H7 (cell line): ENCODE data around the gene MAP1A. TPM values are rescaled to one million over a fixed set of nuclear protein-coding genes. Genes with fewer than 3 reads are reported as not detected.
"Not testable (repeated sequence)": the region's sequence is repeated elsewhere in the genome, so short reads cannot be mapped to it uniquely, and the experiment has no call there.

ENCODE experiments used
- DNase-seq: peaks from one replicate; pipeline ENCODE4 v3.0.0; 2012
- H3K27me3 ChIP-seq: 2 replicates; pipeline ENCODE4 v1.6.0; 2011; ENCODE audit warnings: mild to moderate bottlenecking, low read length; ENCODE audit not compliant: control insufficient read depth, insufficient read depth
- H3K36me3 ChIP-seq: replicated peaks from 2 replicates; pipeline ENCODE4 v1.5.1; 2011; ENCODE audit warnings: low read length; ENCODE audit not compliant: control insufficient read depth, insufficient read depth
- H3K4me3 ChIP-seq: 2 replicates; pipeline ENCODE4 v1.5.1; 2011; ENCODE audit warnings: low read depth, mild to moderate bottlenecking, control low read depth, low read length, moderate library complexity; ENCODE audit not compliant: insufficient read depth
- total RNA-seq: library from RNA; depleted of rRNA; stranded (reverse); fragments of >200 nt; shearing (Covaris generic); gene quantifications from 2 replicates; pipeline ENCODE4 v1.2.3, GENCODE V29; 2014

MAP1A gene
- total RNA-seq, 1 experiment from 2014 or later, result 1.8 TPM

DNA sequence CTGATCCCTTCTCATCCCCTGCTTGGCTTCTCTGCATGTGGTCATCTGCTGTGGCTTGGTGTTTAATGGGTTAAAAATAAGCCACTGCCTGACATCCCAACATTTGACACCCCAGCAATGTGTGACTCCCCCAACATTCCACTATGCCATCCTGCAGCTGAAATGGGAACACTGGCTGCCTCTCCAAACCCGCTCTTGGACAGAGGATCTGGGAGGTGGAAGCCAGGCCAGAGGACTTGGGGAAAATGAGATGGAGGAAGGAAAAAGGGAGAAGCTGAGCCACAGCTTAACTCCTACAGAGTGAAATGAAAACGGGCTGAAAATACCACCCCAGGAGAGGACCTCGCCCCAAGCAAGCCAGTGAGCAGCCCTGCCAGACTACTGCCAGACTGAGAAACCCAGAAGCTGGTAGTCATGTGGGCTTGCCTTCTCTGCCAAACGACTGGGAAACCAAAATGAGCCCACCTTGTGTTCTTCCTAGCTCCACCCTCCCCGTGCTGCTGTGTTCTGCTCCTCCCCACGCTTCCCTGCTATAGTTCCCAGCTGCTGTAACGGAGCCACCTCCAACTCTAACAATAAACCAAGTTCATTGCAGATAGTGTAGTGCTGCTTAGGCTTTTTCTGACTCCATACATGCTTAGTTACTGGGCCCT lies 13.7 kb downstream of the MAP1A start:
- DNase-seq, result peak; percentile 62
- no peak overlapping the region for H3K4me3 ChIP-seq
- no peaks in the 10 kb centered on the region for H3K27me3 ChIP-seq
- peaks cover 1% of the 10 kb centered on the region; the same call in 1 of the 2 replicates for H3K36me3 ChIP-seq

- H3K4me3 ChIP-seq, H3K36me3 ChIP-seq, H3K27me3 ChIP-seq, DNase-seq: not testable (repeated sequence)
Observed at GRCh38 chr15:43532826-43533225, 15.4 kb downstream of the MAP1A start.

DNA sequence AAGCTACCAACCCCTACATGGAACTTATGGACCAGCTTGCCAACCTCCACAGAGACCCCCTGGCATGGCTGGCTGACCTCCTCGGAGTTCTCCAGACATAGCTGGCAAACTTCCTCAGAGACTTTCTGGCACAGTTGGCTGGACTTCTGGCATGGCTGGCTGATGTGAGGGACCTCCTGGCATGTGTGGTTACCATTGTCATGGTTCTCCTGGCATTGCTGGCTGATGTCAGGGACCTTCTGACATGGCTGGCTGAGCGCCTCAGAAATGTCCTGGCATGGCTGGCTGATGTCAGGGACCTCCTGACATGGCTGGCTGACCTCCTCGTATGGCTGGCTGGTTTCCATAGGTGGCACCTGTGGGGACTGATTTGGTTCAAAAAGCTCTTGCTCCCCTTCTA lies 17.5 kb downstream of the MAP1A start:
- Histone ChIP-seq H3K36me3 (peaks cover 1% of the 10 kb centered on the region; the same call in 1 of the 2 replicates), H3K4me3 (no peak overlapping the region), H3K27me3 (no peaks in the 10 kb centered on the region)
- no peak for DNase-seq

DNA sequence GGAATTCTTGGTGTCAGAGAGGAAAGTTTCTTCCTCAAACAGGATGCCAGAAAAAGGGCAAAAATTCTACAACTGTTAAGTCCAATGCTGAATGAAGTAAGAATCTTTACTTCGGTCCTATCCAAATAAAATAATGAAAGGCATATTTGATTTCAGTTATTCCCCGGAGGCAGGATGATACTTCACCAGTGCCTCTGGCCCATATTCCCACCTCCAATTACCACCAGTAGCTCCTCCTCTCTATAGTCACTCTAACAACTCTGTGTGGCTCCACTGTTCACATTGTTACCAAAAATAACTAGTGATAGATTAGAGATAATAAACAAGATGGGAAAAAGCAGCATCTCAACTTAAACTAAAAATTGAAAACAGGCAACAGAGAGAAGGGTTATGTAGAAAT lies 20.7 kb downstream of the MAP1A start:
- Histone ChIP-seq H3K4me3 (no peak overlapping the region), H3K36me3 (peaks cover 1% of the 10 kb centered on the region; the same call in 1 of the 2 replicates), H3K27me3 (no peaks in the 10 kb centered on the region)
- DNase-seq, result no peak

- DNase-seq, result no peak
- Histone ChIP-seq H3K4me3 (no peak overlapping the region), H3K27me3 (no peaks in the 10 kb centered on the region), H3K36me3 (no peaks in the 10 kb centered on the region)
Observed at GRCh38 chr15:43541785-43542184, 24.4 kb downstream of the MAP1A start.

GRCh38 chr15:43544266-43544665 lies 26.9 kb downstream of the MAP1A start:
- no peak for DNase-seq
- no peaks in the 10 kb centered on the region for H3K36me3 ChIP-seq
- no peak overlapping the region for H3K4me3 ChIP-seq
- H3K27me3 ChIP-seq, result no peaks in the 10 kb centered on the region

DNA sequence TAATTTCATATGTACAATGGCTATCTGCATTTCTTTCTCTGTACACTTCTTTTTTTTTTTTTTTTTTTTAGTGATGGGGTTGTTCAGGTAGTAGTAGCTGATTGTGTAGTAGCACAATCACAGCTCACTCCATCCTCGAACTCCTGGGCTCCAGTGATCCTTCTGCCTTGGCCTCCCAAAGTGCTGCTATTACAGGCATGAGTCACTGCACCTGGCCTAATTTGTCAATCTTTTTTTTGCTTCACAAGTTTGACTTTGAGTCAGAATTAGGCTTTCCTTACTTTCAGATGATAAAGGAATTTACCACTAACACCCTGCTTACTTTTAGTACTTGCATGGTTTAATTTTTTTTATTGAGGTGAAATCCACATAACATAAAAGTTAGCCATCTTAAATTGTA lies 28.0 kb downstream of the MAP1A start:
- H3K4me3 ChIP-seq, result no peak overlapping the region
- no peaks in the 10 kb centered on the region for H3K36me3 ChIP-seq
- H3K27me3 ChIP-seq, result no peaks in the 10 kb centered on the region
- no peak for DNase-seq

DNA sequence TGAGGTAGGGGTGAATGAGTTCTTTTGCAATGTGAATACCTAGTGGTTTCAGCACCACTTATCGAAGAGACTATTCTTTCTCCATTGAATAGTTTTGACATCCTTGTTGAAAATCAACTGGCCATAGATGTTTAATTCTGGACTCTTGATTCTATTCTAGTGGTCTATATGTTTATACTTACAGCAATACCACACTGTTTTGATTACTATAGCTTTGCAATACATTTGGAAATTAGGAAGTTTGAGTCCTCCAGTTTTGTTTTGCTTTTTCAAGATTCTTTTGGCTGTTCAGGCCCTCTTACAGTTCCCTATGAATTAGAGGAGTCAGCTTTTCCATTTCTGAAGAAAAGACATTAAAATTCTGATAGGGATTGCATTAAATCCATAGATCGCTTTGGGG lies 30.1 kb downstream of the MAP1A start:
- Histone ChIP-seq H3K36me3 (no peaks in the 10 kb centered on the region; the same call in 1 of the 2 replicates), H3K4me3 (no peak overlapping the region), H3K27me3 (no peaks in the 10 kb centered on the region)
- DNase-seq, result no peak

- no peaks in the 10 kb centered on the region; the same call in 1 of the 2 replicates for H3K36me3 ChIP-seq
- DNase-seq, result no peak
- H3K27me3 ChIP-seq, result no peaks in the 10 kb centered on the region
- H3K4me3 ChIP-seq, result no peak overlapping the region
Observed at GRCh38 chr15:43550527-43551363, 33.3 kb downstream of the MAP1A start.

GRCh38 chr15:43552256-43552655 lies 34.8 kb downstream of the MAP1A start:
- H3K27me3 ChIP-seq, result no peaks in the 10 kb centered on the region
- no peak for DNase-seq
- H3K36me3 ChIP-seq, result no peaks in the 10 kb centered on the region; the same call in 1 of the 2 replicates
- H3K4me3 ChIP-seq, result no peak overlapping the region

DNA sequence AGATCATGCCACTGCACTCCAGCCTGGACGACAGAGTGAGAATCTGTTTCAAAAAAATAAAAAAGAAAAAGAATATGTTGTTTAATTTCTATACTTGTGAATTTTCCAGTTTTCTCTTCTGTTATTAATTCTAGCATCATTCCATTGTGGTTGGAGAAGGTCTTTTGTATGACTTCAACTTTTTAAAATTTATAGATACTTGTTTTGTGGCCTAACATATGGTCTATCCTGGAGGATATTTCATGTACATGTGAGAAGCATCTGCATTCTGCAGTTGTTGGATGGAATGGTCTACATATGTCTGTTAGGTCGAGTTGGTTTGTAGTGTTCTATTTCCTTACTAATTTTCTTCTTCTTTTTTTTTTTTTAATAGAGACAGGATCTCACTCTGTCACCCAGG lies 35.6 kb downstream of the MAP1A start:
- Histone ChIP-seq H3K4me3 (no peak overlapping the region), H3K27me3 (no peaks in the 10 kb centered on the region), H3K36me3 (no peaks in the 10 kb centered on the region; the same call in 1 of the 2 replicates)
- DNase-seq, result no peak

DNA sequence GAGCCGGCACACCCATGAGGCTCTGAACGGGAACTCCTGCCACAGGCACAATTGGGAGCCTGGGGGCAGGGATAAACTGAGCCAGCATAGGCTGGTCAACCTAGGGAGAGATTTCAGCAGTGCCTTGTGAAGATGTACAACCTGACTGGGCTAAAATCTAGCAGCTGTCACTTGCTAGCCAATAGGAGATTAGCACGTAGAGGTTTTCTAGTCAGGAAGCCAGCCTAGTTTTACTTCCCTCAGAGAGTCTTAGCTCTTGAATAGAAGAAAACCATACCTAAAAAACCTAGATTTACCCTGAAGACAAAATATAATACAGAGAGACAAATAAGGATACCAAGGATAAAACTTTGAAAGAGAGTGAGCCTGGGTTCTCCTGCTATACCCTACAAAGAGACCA lies 45.3 kb downstream of the MAP1A start:
- H3K4me3 ChIP-seq, H3K36me3 ChIP-seq, DNase-seq, H3K27me3 ChIP-seq: not testable (repeated sequence)

DNA sequence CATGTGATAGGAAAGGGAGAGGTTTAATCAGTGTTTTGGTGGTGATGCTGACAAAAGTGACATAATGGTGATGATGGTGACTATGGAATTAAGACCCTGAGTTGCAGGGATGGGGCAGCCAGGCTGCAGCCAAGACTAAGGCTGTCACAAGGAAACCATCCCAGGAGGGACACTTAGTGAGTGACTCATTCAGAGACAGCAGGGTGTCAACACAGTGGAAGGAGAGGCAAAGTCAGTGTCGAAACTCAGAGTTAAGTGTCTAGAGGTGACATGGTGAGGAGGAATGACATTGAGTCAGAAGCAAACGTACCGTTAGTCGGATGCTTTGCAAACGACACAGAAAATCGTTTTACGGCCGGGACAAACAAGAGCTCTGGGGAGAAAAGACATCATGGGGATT lies 46.4 kb downstream of the MAP1A start:
- not testable (repeated sequence) for H3K4me3 ChIP-seq, H3K36me3 ChIP-seq, H3K27me3 ChIP-seq, DNase-seq

DNA sequence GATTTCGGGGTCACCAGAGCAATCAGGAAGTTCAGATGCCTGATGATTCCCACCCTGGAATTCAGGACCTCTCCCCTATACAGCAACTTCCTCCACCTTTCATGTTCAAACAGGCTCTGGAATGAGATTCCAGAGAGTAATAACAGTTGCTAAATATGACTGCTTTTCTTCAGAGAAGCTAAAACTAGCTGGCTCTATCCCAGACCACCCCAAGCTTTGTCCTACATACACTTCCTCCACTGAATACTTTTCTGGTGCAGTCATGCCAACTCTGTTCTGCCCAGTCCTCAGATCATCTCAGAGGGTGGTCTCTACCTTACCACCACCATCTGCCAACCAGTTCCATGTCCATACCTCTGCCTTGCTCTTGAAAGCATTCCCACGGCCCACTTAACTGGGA lies 49.2 kb downstream of the MAP1A start:
- not testable (repeated sequence) for DNase-seq, H3K4me3 ChIP-seq, H3K27me3 ChIP-seq, H3K36me3 ChIP-seq

DNA sequence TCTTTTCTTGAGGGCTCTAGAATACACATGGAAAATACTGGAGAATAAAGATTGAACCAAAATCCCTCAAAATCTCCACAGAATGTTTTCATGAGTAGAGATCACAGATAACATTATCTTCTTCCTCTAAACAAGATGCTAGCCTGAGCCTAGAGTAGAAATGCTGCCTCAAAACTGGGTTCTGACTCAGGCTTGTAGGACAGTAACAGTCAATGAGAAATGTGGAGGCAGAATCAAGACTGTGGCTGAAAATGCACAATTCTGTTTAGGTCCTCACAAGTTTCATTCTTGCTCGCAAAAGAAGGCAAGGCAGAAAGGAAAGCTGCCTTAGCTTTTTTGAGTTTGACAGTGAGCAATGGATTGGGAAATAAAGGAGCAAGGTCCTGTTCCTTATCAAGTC lies 57.2 kb downstream of the MAP1A start:
- H3K4me3 ChIP-seq, H3K36me3 ChIP-seq, H3K27me3 ChIP-seq, DNase-seq: not testable (repeated sequence)
